ENCODE results near the gene ZHX3. TPM values are rescaled to one million over a fixed set of nuclear protein-coding genes. Genes with fewer than 3 reads are reported as not detected.

The ZHX3 gene
- total and polyA plus RNA-seq, 2 of the 13 experiments (the other 11 are each of a cell fraction or from before 2014, with no cell fraction given), result 8.4 to 11.7 TPM

DNA sequence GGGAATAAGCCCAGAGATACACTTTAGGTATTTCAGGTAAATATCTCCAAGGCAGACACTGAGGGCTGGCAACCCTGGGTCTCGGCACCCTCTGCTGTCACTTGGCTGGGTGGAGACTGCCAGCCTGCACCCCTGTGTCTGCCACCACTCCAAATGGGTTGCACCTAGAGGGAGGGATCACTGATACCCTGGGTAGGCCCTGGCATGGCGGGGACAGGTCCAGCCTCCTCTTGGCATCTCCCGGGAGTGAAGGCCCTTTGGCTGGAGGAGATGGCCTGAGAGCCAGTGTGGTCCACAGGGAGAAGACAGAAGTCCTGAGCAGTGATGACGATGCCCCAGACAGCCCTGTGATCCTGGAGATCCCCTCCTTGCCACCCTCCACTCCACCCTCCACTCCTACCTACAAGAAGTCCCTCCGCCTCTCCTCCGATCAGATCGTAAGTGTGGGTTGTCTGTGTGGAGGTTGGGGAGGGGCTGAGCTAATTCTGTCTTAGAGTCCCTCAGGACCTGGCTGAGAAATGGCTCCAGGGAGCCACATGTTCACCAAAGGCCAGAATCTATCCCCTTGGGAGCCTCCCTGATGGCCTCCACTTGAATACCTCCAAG lies 38.2 kb upstream of the ZHX3 start:
- no TSS peak for BruUV-seq (replicated peaks)
- ChIA-PET CTCF (ENCODE audit: low intra/inter-chr PET ratio, low total read pairs) (no interaction called here), POLR2A (no interaction called here)
- WGBS (ENCODE audit: low lambda C conversion rate), result 95% methylated on average over 7 of the region's 7 CpGs
- no peaks in the 10 kb centered on the region for H3K27me3 ChIP-seq (ENCODE audit: control insufficient read depth in 1 of 2, insufficient read depth in 2 of 2, low read length in 2 of 2)
- FAIRE-seq (no peak), ATAC-seq (no peak), DNase-seq (ENCODE audit: low spot score) (no peak)
- H3K36me3 ChIP-seq (replicated peaks in 1 of 2; ENCODE audit: control insufficient read depth in 1 of 2, insufficient read depth in 2 of 2, low read length in 2 of 2), result peaks cover 12% of the 10 kb centered on the region in 2 experiments; a peak in 3 of 5 replicates
- TF ChIP-seq GRHL1 (CRISPR knock-in tag; conservative IDR thresholded peaks at IDR 0.05), result no peak
- TF ChIP-seq PBX3 (CRISPR knock-in tag; IDR thresholded peaks at IDR 0.05; ENCODE audit: borderline replicate concordance), result no peak
- 0 out of 2 replicates have a peak, but pooled peaks have one; percentile 59 for TF ChIP-seq MATR3 (CRISPR knock-in tag; IDR thresholded peaks at IDR 0.05)
- in situ Hi-C loops (cut with HindIII; ENCODE audit: extremely low pct_ligation_motif_present, low pct_unique_long_range_greater_than_20kb), result no loop called here
- no peaks in the 10 kb centered on the region for H4K20me1 ChIP-seq (ENCODE audit: insufficient read depth, low read length)
- H3K9ac ChIP-seq (ENCODE audit: insufficient read depth, low read depth, low read length), result no peak overlapping the region
- H3K4me3 ChIP-seq (replicated peaks in 1 of 3; ENCODE audit: insufficient read depth in 1 of 3, low read depth in 2 of 3, low read length in 3 of 3), result no peak overlapping the region
- H3K9me3 ChIP-seq (ENCODE audit: low read length), result no peaks in the 10 kb centered on the region
- no peaks in the 10 kb centered on the region for H3K79me2 ChIP-seq (ENCODE audit: insufficient read depth, low read length)
- H3K27ac ChIP-seq (ENCODE audit: extremely low read length, insufficient read depth, low read length), result no peak overlapping the region
- H3K4me1 ChIP-seq (ENCODE audit: insufficient read depth, low read length), result peaks cover 13% of the 10 kb centered on the region
- H3K4me2 ChIP-seq (ENCODE audit: low read depth, low read length), result no peak overlapping the region
- intact Hi-C loops (cut with micrococcal nuclease; ENCODE audit: unreplicated experiment), result no loop called here
- no peak overlapping the region for H2AFZ ChIP-seq (ENCODE audit: low read length)

- ATAC-seq (no peak), FAIRE-seq (no peak)
- WGBS (ENCODE audit: low lambda C conversion rate), result 98% methylated on average over 3 of the region's 3 CpGs
Measured at GRCh38 chr20:41355192-41355591, 37.7 kb upstream of the ZHX3 start.

More at GRCh38 chr20:41355192-41355591, 37.7 kb upstream of the ZHX3 start:
- Histone ChIP-seq H3K36me3 (replicated peaks in 1 of 2; ENCODE audit: control insufficient read depth in 1 of 2, insufficient read depth in 2 of 2, low read length in 2 of 2) (peaks cover 12% of the 10 kb centered on the region in 2 experiments; a peak in 3 of 5 replicates), H2AFZ (ENCODE audit: low read length) (no peak overlapping the region), H4K20me1 (ENCODE audit: insufficient read depth, low read length) (no peaks in the 10 kb centered on the region), H3K27ac (ENCODE audit: extremely low read length, insufficient read depth, low read length) (no peak overlapping the region), H3K79me2 (ENCODE audit: insufficient read depth, low read length) (no peaks in the 10 kb centered on the region), H3K9me3 (ENCODE audit: low read length) (no peaks in the 10 kb centered on the region), H3K27me3 (ENCODE audit: control insufficient read depth in 1 of 2, insufficient read depth in 2 of 2, low read length in 2 of 2) (no peaks in the 10 kb centered on the region), H3K9ac (ENCODE audit: insufficient read depth, low read depth, low read length) (no peak overlapping the region), H3K4me1 (ENCODE audit: insufficient read depth, low read length) (peaks cover 13% of the 10 kb centered on the region), H3K4me2 (ENCODE audit: low read depth, low read length) (no peak overlapping the region), H3K4me3 (replicated peaks in 1 of 3; ENCODE audit: insufficient read depth in 1 of 3, low read depth in 2 of 3, low read length in 3 of 3) (no peak overlapping the region)
- TF ChIP-seq CHD4 (IDR thresholded peaks at IDR 0.05; ENCODE audit: borderline replicate concordance, low read length) (peak; percentile 74; the same call in 1 of the 2 replicates), ZMYM3 (CRISPR knock-in tag; IDR thresholded peaks at IDR 0.05) (peak; percentile 28; the same call in 1 of the 2 replicates), ZNF629 (CRISPR knock-in tag; conservative IDR thresholded peaks at IDR 0.05) (peak; percentile 88)
- TF ChIP-seq, protein P1, sequence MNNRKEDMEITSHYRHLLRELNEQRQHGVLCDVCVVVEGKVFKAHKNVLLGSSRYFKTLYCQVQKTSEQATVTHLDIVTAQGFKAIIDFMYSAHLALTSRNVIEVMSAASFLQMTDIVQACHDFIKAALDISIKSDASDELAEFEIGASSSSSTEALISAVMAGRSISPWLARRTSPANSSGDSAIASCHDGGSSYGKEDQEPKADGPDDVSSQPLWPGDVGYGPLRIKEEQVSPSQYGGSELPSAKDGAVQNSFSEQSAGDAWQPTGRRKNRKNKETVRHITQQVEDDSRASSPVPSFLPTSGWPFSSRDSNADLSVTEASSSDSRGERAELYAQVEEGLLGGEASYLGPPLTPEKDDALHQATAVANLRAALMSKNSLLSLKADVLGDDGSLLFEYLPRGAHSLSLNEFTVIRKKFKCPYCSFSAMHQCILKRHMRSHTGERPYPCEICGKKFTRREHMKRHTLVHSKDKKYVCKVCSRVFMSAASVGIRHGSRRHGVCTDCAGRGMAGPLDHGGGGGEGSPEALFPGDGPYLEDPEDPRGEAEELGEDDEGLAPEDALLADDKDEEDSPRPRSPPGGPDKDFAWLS (CRISPR knock-in tag; IDR thresholded peaks at IDR 0.05; ENCODE audit: borderline replicate concordance), result no peak
- intact Hi-C loops (cut with micrococcal nuclease; ENCODE audit: unreplicated experiment), result no loop called here
- BruUV-seq (replicated peaks), result no TSS peak
- DNase-seq (ENCODE audit: low spot score), result no peak
- in situ Hi-C loops (cut with HindIII; ENCODE audit: extremely low pct_ligation_motif_present, low pct_unique_long_range_greater_than_20kb), result no loop called here
- POLR2A ChIA-PET, result no interaction called here
- CTCF ChIA-PET (ENCODE audit: low intra/inter-chr PET ratio, low total read pairs), result no interaction called here
